Osteocyte (in vitro differentiated cells): ENCODE measurements around the gene CASS4. TPM values are rescaled to one million over a fixed set of nuclear protein-coding genes. Genes with fewer than 3 reads are reported as not detected.

Source experiments
- DNase-seq: peaks from one replicate; pipeline ENCODE4 v3.0.0; 2021; ENCODE audit warnings: mixed read lengths; ENCODE audit not compliant: unreplicated experiment; ENCODE audit errors: extremely low spot score
- H3K27ac Mint-ChIP-seq: one replicate; pipeline ENCODE4 v1.8.0; 2021; ENCODE audit warnings: mild to moderate bottlenecking, mixed read lengths; ENCODE audit not compliant: unreplicated experiment
- H3K27me3 Mint-ChIP-seq: one replicate; pipeline ENCODE4 v1.8.0; 2021; ENCODE audit warnings: mixed read lengths; ENCODE audit not compliant: unreplicated experiment
- H3K36me3 Mint-ChIP-seq: one replicate; pipeline ENCODE4 v1.8.0; 2021; ENCODE audit warnings: mixed read lengths; ENCODE audit not compliant: unreplicated experiment
- H3K4me1 Mint-ChIP-seq: one replicate; pipeline ENCODE4 v1.8.0; 2021; ENCODE audit warnings: mixed read lengths; ENCODE audit not compliant: unreplicated experiment
- H3K4me3 Mint-ChIP-seq: one replicate; pipeline ENCODE4 v1.8.0; 2021; ENCODE audit warnings: mild to moderate bottlenecking, moderate library complexity, mixed read lengths; ENCODE audit not compliant: unreplicated experiment
- H3K9me3 Mint-ChIP-seq: one replicate; pipeline ENCODE4 v1.8.0; 2021; ENCODE audit warnings: mixed read lengths; ENCODE audit not compliant: unreplicated experiment
- CTCF ChIP-seq: fragments of 200-600 bp; sonication (generic); IDR thresholded peaks from 2 replicates; pipeline ENCODE4 v1.5.0; 2021; ENCODE audit warnings: antibody characterized with exemption, mild to moderate bottlenecking, moderate library complexity
- total RNA-seq: library from RNA; stranded (reverse); gene quantifications from 2 replicates; pipeline ENCODE4 v1.2.1, GENCODE V29; 2021

CASS4 gene
- total RNA-seq, 1 donor from 2014 or later, result not detected

GRCh38 chr20:56451056-56451765, 39.2 kb downstream of the CASS4 start:
- DNase-seq, result no peak
- Mint-ChIP-seq H3K9me3 (no peaks in the 10 kb centered on the region), H3K27ac (no peak overlapping the region), H3K27me3 (peaks cover 3% of the 10 kb centered on the region), H3K36me3 (no peaks in the 10 kb centered on the region), H3K4me1 (no peaks in the 10 kb centered on the region), H3K4me3 (no peak overlapping the region)
- TF ChIP-seq CTCF, result no peak

DNA sequence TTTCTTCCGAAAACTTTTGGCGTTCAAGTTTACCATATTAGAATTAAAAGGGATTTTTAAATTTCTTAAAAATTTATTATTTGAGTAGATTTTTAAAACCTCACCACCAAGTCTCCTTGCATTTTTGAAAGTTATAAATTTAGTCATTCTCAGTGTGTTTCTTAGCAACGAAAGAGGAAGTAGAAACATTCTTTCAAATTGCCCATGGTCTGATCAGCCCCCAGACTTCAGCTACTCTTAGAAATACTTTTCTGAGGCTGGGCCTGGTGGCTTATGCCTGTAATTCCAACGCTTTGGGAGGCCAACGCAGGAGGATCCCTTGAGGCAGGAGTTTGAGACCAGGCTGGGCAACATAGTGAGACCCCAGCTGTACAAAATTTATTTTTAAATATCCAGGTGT, 41.3 kb downstream of the CASS4 start:
- no peak overlapping the region for H3K27ac Mint-ChIP-seq
- H3K36me3 Mint-ChIP-seq, result no peaks in the 10 kb centered on the region
- no peak for TF ChIP-seq CTCF
- no peaks in the 10 kb centered on the region for H3K4me1 Mint-ChIP-seq
- H3K4me3 Mint-ChIP-seq, result no peak overlapping the region
- H3K9me3 Mint-ChIP-seq, result no peaks in the 10 kb centered on the region
- peaks cover 7% of the 10 kb centered on the region for H3K27me3 Mint-ChIP-seq
- no peak for DNase-seq

DNA sequence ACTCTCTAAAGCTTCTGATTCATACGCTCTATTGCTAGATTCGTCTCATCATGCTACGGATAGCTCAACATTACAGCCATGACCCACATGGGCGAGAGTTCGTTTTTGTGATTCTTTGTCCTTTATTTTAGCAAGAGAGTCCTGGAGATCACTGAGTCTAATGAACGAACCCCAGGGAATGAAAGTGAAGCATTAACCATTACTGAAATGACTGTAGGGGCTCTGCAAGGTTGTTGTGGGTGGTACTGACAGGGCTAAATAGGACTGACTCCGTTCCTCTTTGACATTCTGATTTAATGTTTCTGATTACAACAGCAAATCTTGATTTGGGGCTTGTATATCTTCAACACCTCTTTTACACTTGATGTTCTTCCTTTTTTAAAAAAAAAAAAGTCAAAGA, 42.7 kb downstream of the CASS4 start:
- Mint-ChIP-seq H3K9me3 (no peaks in the 10 kb centered on the region), H3K27ac (no peak overlapping the region), H3K27me3 (peaks cover 7% of the 10 kb centered on the region), H3K4me3 (no peak overlapping the region), H3K36me3 (no peaks in the 10 kb centered on the region), H3K4me1 (no peaks in the 10 kb centered on the region)
- TF ChIP-seq CTCF, result no peak
- DNase-seq, result no peak

DNA sequence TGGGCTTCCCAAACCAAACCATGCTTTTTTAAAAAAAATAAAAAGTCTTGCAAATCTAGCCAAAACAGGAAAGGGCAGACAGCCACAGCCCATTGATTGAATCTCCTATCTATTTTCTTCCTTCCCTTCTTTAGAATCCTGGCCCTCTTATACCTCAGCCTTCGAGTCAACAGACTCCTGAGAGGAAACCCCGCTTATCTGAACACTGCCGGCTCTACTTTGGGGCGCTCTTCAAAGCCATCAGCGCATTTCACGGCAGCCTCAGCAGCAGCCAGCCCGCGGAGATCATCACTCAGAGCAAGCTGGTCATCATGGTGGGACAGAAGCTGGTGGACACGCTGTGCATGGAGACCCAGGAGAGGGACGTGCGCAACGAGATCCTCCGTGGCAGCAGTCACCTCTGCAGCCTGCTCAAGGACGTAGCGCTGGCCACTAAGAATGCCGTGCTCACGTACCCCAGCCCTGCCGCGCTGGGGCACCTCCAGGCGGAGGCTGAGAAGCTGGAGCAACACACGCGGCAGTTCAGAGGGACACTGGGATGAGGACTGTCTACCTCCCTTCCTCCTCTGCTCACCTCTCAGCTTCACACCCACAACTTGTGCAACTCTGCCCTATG, 46.3 kb downstream of the CASS4 start:
- no peak for TF ChIP-seq CTCF
- no peak overlapping the region for H3K27ac Mint-ChIP-seq
- no peak overlapping the region for H3K4me3 Mint-ChIP-seq
- no peaks in the 10 kb centered on the region for H3K9me3 Mint-ChIP-seq
- DNase-seq, result no peak
- H3K27me3 Mint-ChIP-seq, result peaks cover 8% of the 10 kb centered on the region
- no peaks in the 10 kb centered on the region for H3K4me1 Mint-ChIP-seq
- H3K36me3 Mint-ChIP-seq, result no peaks in the 10 kb centered on the region

GRCh38 chr20:56460459-56460858, 48.4 kb downstream of the CASS4 start:
- Mint-ChIP-seq H3K36me3 (no peaks in the 10 kb centered on the region), H3K27ac (no peak overlapping the region), H3K27me3 (peaks cover 14% of the 10 kb centered on the region), H3K4me1 (no peaks in the 10 kb centered on the region), H3K9me3 (no peaks in the 10 kb centered on the region), H3K4me3 (no peak overlapping the region)
- no peak for DNase-seq
- TF ChIP-seq CTCF, result no peak
